ENCODE measurements around the gene NCK2.

The NCK2 gene

GRCh38 chr2:105928086-105928485 is 183.4 kb downstream of the NCK2 start:
- DNase-seq (ENCODE audit: low spot score), result no peak

- no peak for DNase-seq (ENCODE audit: low spot score)
Measured at GRCh38 chr2:105928563-105928962, 183.9 kb downstream of the NCK2 start.

GRCh38 chr2:105929516-105929915 is 184.8 kb downstream of the NCK2 start:
- DNase-seq (ENCODE audit: low spot score), result no peak

GRCh38 chr2:105932582-105932981 is 187.9 kb downstream of the NCK2 start:
- DNase-seq (ENCODE audit: low spot score), result no peak

GRCh38 chr2:105933906-105934305 is 189.2 kb downstream of the NCK2 start:
- DNase-seq (ENCODE audit: low spot score), result no peak

GRCh38 chr2:105934467-105934866 is 189.8 kb downstream of the NCK2 start:
- no peak for DNase-seq (ENCODE audit: low spot score)

- no peak for DNase-seq (ENCODE audit: low spot score)
Measured at GRCh38 chr2:105935063-105935462, 190.4 kb downstream of the NCK2 start.

GRCh38 chr2:105936954-105937353 is 192.2 kb downstream of the NCK2 start:
- DNase-seq (ENCODE audit: low spot score), result no peak

GRCh38 chr2:105937498-105938097 is 192.9 kb downstream of the NCK2 start:
- no peak for DNase-seq (ENCODE audit: low spot score)

Measured in iPS-NIHi11 (cell line).